Activated naive CD8-positive, alpha-beta T cell treated with anti-CD3 and anti-CD28 coated beads, Interleukin-2, amount 50 U/mL, for 24 hours (primary cell): Measurements from ENCODE around the gene ANAPC7.
"Not testable (repeated sequence)": the region's sequence is repeated elsewhere in the genome, so short reads cannot be mapped to it uniquely, and the experiment has no call there.

ENCODE experiments used
- ATAC-seq: fragments of 150-1000 bp; cut with Tn5 transposase; one replicate; pipeline ENCODE4 v1.10.0; 2021
- DNase-seq: peaks from one replicate; pipeline ENCODE4 v3.0.0; 2021
- H3K27ac Mint-ChIP-seq: one replicate; pipeline ENCODE4 v1.8.0; 2021; ENCODE audit warnings: mild to moderate bottlenecking, mixed read lengths
- H3K27me3 Mint-ChIP-seq: one replicate; pipeline ENCODE4 v1.8.0; 2021; ENCODE audit warnings: mixed read lengths
- H3K36me3 Mint-ChIP-seq: one replicate; pipeline ENCODE4 v1.8.0; 2021; ENCODE audit warnings: low read depth, mixed read lengths
- H3K4me1 Mint-ChIP-seq: one replicate; pipeline ENCODE4 v1.8.0; 2021; ENCODE audit warnings: mixed read lengths
- H3K4me3 Mint-ChIP-seq: one replicate; pipeline ENCODE4 v1.8.0; 2021; ENCODE audit warnings: mild to moderate bottlenecking, moderate library complexity, mixed read lengths
- H3K9me3 Mint-ChIP-seq: one replicate; pipeline ENCODE4 v1.8.0; 2021; ENCODE audit warnings: mixed read lengths

The ANAPC7 gene

GRCh38 chr12:110405126-110405662, 1.7 kb upstream of the ANAPC7 start:
- not testable (repeated sequence) for ATAC-seq, DNase-seq, H3K4me3 Mint-ChIP-seq, H3K27ac Mint-ChIP-seq, H3K27me3 Mint-ChIP-seq, H3K9me3 Mint-ChIP-seq
- H3K36me3 Mint-ChIP-seq: peaks cover 18% of the 10 kb centered on the region
- peaks cover 27% of the 10 kb centered on the region for H3K4me1 Mint-ChIP-seq

GRCh38 chr12:110403976-110404682, 621 bp upstream of the ANAPC7 start:
- Mint-ChIP-seq H3K27ac (no peak overlapping the region), H3K4me3 (peak overlapping the region; percentile 98), H3K36me3 (peaks cover 24% of the 10 kb centered on the region), H3K27me3 (no peaks in the 10 kb centered on the region), H3K4me1 (peaks cover 31% of the 10 kb centered on the region), H3K9me3 (no peaks in the 10 kb centered on the region)
- ATAC-seq (peak; percentile 57), DNase-seq (peak; percentile 81)

- no peaks in the 10 kb centered on the region for H3K9me3 Mint-ChIP-seq
- H3K4me3 Mint-ChIP-seq: no peak overlapping the region
- no peak for DNase-seq
- no peaks in the 10 kb centered on the region for H3K27me3 Mint-ChIP-seq
- ATAC-seq: peak; percentile 24
- H3K4me1 Mint-ChIP-seq: peaks cover 17% of the 10 kb centered on the region
- H3K36me3 Mint-ChIP-seq: peaks cover 54% of the 10 kb centered on the region
- H3K27ac Mint-ChIP-seq: no peak overlapping the region
Measured at GRCh38 chr12:110382683-110383082, 20.8 kb downstream of the ANAPC7 start.

- no peak overlapping the region for H3K27ac Mint-ChIP-seq
- H3K36me3 Mint-ChIP-seq: peaks cover 60% of the 10 kb centered on the region
- ATAC-seq (no peak), DNase-seq (no peak)
- H3K27me3 Mint-ChIP-seq: no peaks in the 10 kb centered on the region
- H3K9me3 Mint-ChIP-seq: no peaks in the 10 kb centered on the region
- no peak overlapping the region for H3K4me3 Mint-ChIP-seq
- peaks cover 9% of the 10 kb centered on the region for H3K4me1 Mint-ChIP-seq
Measured at GRCh38 chr12:110379631-110380030, 23.9 kb downstream of the ANAPC7 start.

GRCh38 chr12:110379197-110379596, 24.3 kb downstream of the ANAPC7 start:
- H3K27ac Mint-ChIP-seq: no peak overlapping the region
- ATAC-seq (no peak), DNase-seq (no peak)
- no peaks in the 10 kb centered on the region for H3K27me3 Mint-ChIP-seq
- peaks cover 6% of the 10 kb centered on the region for H3K4me1 Mint-ChIP-seq
- no peak overlapping the region for H3K4me3 Mint-ChIP-seq
- peaks cover 61% of the 10 kb centered on the region for H3K36me3 Mint-ChIP-seq
- no peaks in the 10 kb centered on the region for H3K9me3 Mint-ChIP-seq

GRCh38 chr12:110378131-110378790, 25.2 kb downstream of the ANAPC7 start:
- H3K27me3 Mint-ChIP-seq, ATAC-seq, H3K4me1 Mint-ChIP-seq, H3K4me3 Mint-ChIP-seq, DNase-seq, H3K9me3 Mint-ChIP-seq, H3K27ac Mint-ChIP-seq: not testable (repeated sequence)
- H3K36me3 Mint-ChIP-seq: peaks cover 62% of the 10 kb centered on the region

- ATAC-seq (no peak), DNase-seq (no peak)
- Mint-ChIP-seq H3K27me3 (no peaks in the 10 kb centered on the region), H3K9me3 (no peaks in the 10 kb centered on the region), H3K36me3 (peaks cover 40% of the 10 kb centered on the region), H3K4me1 (no peaks in the 10 kb centered on the region), H3K4me3 (no peak overlapping the region), H3K27ac (no peak overlapping the region)
Measured at GRCh38 chr12:110373962-110374611, 29.4 kb downstream of the ANAPC7 start.

GRCh38 chr12:110373425-110373824, 30.1 kb downstream of the ANAPC7 start:
- DNase-seq (no peak), ATAC-seq (no peak)
- no peaks in the 10 kb centered on the region for H3K9me3 Mint-ChIP-seq
- peaks cover 36% of the 10 kb centered on the region for H3K36me3 Mint-ChIP-seq
- no peak overlapping the region for H3K27ac Mint-ChIP-seq
- H3K27me3 Mint-ChIP-seq: no peaks in the 10 kb centered on the region
- peaks cover 1% of the 10 kb centered on the region for H3K4me1 Mint-ChIP-seq
- H3K4me3 Mint-ChIP-seq: no peak overlapping the region

- ATAC-seq (no peak), DNase-seq (no peak)
- H3K27ac Mint-ChIP-seq: no peak overlapping the region
- no peak overlapping the region for H3K4me3 Mint-ChIP-seq
- peaks cover 3% of the 10 kb centered on the region for H3K4me1 Mint-ChIP-seq
- no peaks in the 10 kb centered on the region for H3K27me3 Mint-ChIP-seq
- peaks cover 35% of the 10 kb centered on the region for H3K36me3 Mint-ChIP-seq
- H3K9me3 Mint-ChIP-seq: no peaks in the 10 kb centered on the region
Measured at GRCh38 chr12:110373025-110373424, 30.5 kb downstream of the ANAPC7 start.

- peaks cover 26% of the 10 kb centered on the region for H3K36me3 Mint-ChIP-seq
- H3K9me3 Mint-ChIP-seq: no peaks in the 10 kb centered on the region
- peaks cover 3% of the 10 kb centered on the region for H3K4me1 Mint-ChIP-seq
- H3K4me3 Mint-ChIP-seq: no peak overlapping the region
- peak; percentile 18 for ATAC-seq
- H3K27ac Mint-ChIP-seq: no peak overlapping the region
- DNase-seq: no peak
- no peaks in the 10 kb centered on the region for H3K27me3 Mint-ChIP-seq
Measured at GRCh38 chr12:110372056-110372425, 31.5 kb downstream of the ANAPC7 start.

GRCh38 chr12:110371408-110372055, 32.0 kb downstream of the ANAPC7 start:
- H3K36me3 Mint-ChIP-seq: peaks cover 25% of the 10 kb centered on the region
- H3K4me3 Mint-ChIP-seq: no peak overlapping the region
- no peaks in the 10 kb centered on the region for H3K27me3 Mint-ChIP-seq
- H3K4me1 Mint-ChIP-seq: peaks cover 3% of the 10 kb centered on the region
- H3K9me3 Mint-ChIP-seq: no peaks in the 10 kb centered on the region
- DNase-seq: peak; percentile 14
- peak; percentile 42 for ATAC-seq
- no peak overlapping the region for H3K27ac Mint-ChIP-seq

- Mint-ChIP-seq H3K4me1 (peaks cover 3% of the 10 kb centered on the region), H3K27me3 (no peaks in the 10 kb centered on the region), H3K4me3 (no peak overlapping the region), H3K36me3 (peaks cover 20% of the 10 kb centered on the region), H3K27ac (no peak overlapping the region), H3K9me3 (no peaks in the 10 kb centered on the region)
- ATAC-seq: peak; percentile 25
- no peak for DNase-seq
Measured at GRCh38 chr12:110370732-110371231, 32.7 kb downstream of the ANAPC7 start.

- Mint-ChIP-seq H3K36me3 (peaks cover 14% of the 10 kb centered on the region), H3K27ac (no peak overlapping the region), H3K4me3 (no peak overlapping the region), H3K27me3 (no peaks in the 10 kb centered on the region), H3K4me1 (peaks cover 3% of the 10 kb centered on the region), H3K9me3 (no peaks in the 10 kb centered on the region)
- ATAC-seq: no peak
- DNase-seq: no peak
Measured at GRCh38 chr12:110369992-110370391, 33.5 kb downstream of the ANAPC7 start.

GRCh38 chr12:110367181-110367864, 36.2 kb downstream of the ANAPC7 start:
- Mint-ChIP-seq H3K4me3 (no peak overlapping the region), H3K4me1 (peaks cover 3% of the 10 kb centered on the region)

More at GRCh38 chr12:110367181-110367864, 36.2 kb downstream of the ANAPC7 start:
- Mint-ChIP-seq H3K27ac (no peak overlapping the region), H3K9me3 (no peaks in the 10 kb centered on the region), H3K27me3 (no peaks in the 10 kb centered on the region), H3K36me3 (no peaks in the 10 kb centered on the region)
- no peak for ATAC-seq
- DNase-seq: no peak
